GM10248 (cell line): ENCODE data around the gene SLC37A1.

Experiments used
- CTCF ChIA-PET: fragments of 300-600 bp; sonication (Branson Sonifier 250); formaldehyde crosslinking; extraction: SDS; loops from one replicate; lab custom pipeline; 2021; ENCODE audit warnings: antibody characterized with exemption; lab: Yijun Ruan, JAX
- POLR2A ChIA-PET: fragments of 350-650 bp; sonication (Branson Sonifier 250); formaldehyde crosslinking; extraction: SDS; loops from one replicate; lab custom pipeline; 2020; ENCODE audit warnings: antibody characterized with exemption; lab: Yijun Ruan, JAX
- DNase-seq: peaks from one replicate; pipeline ENCODE4 v3.0.0; 2012; ENCODE audit errors: extremely low spot score
- TF ChIP-seq, protein P1 (sequence below): IDR thresholded peaks from 2 replicates; pipeline ENCODE4 v1.5.1; 2012; ENCODE audit warnings: mild to moderate bottlenecking, low read depth; ENCODE audit errors: extremely low read depth, missing control alignments, control extremely low read depth

SLC37A1 gene

DNA sequence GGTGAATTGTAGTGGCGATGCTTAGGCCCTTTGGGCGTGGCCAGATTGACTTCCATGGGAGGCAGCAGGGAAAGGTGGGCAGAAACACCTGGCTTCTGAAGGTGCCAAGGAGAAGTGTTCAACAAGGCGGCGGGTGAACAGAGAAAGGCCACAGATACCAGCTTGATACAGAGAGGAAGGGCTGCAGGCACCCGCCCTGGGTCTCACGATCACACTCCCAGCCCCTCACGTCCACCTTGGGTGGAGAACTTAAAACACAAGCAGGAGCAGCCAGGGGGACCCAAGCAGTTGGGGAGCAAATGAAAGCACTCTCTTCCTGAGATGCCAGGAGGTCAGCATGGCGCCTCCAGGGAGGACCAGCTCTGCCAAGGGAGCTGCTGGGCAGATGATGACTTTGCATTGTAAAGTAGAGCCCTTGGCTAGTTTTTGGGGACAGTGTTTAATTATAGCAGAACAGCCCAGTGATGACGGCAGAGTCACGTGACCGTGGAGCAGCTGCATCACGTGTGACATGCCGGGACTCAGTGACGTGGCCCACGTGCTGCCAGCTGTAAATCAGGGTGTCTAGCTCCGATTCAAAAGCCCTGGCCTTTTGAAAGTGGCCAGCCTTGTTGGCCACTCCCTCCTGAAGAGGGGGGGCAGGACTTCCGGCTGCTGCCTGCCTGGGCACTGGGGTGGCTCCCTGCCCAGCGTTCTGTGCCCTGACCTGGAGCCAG lies 19.0 kb downstream of the SLC37A1 start:
- TF ChIP-seq, protein P1, sequence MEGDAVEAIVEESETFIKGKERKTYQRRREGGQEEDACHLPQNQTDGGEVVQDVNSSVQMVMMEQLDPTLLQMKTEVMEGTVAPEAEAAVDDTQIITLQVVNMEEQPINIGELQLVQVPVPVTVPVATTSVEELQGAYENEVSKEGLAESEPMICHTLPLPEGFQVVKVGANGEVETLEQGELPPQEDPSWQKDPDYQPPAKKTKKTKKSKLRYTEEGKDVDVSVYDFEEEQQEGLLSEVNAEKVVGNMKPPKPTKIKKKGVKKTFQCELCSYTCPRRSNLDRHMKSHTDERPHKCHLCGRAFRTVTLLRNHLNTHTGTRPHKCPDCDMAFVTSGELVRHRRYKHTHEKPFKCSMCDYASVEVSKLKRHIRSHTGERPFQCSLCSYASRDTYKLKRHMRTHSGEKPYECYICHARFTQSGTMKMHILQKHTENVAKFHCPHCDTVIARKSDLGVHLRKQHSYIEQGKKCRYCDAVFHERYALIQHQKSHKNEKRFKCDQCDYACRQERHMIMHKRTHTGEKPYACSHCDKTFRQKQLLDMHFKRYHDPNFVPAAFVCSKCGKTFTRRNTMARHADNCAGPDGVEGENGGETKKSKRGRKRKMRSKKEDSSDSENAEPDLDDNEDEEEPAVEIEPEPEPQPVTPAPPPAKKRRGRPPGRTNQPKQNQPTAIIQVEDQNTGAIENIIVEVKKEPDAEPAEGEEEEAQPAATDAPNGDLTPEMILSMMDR: no peak
- POLR2A ChIA-PET: no interaction called here
- CTCF ChIA-PET: interaction anchor here (0.6 to 2.1 kb wide), 3 partner anchors 9 to 66 kb away, joined by 3 to 6 read pairs (median 5); no protein-coding TSS in a partner anchor
- DNase-seq: no peak

DNA sequence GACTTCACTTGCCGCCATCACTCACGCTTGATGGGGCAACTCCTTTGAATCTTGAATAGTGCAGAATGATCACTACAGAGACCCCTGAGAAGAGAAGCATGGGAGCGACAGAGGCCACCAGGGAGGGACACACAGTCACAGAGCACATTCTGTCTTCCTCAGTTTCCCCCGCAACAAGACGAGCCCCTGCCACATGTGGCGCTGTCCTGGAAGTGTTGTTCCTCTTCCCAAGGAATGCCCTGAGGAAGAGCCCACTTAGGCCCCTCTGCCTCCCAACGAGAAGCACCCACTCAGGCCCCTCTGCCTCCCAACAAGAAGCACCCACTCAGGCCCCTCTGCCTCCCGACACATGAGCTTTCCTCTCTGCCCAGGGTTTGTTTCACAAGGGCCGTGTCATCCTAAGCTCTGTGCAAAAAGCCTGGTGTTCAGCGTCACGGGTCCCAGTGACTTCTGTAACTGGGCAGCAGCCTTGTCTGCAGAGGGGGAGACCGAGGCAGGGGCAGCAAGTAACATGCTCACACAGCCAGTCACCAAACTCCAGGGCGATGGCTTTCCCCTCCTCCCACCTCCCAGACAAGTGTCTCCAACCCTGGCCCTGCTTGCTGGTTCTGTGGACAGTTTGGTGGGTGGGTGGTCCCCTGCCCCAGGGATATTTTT lies 19.8 kb downstream of the SLC37A1 start:
- no peak for DNase-seq
- POLR2A ChIA-PET: no interaction called here
- TF ChIP-seq, protein P1: no peak
- CTCF ChIA-PET: interaction anchor here (0.8 to 2.1 kb wide), 2 partner anchors 10 to 66 kb away, joined by 5 to 6 read pairs; no protein-coding TSS in a partner anchor

DNA sequence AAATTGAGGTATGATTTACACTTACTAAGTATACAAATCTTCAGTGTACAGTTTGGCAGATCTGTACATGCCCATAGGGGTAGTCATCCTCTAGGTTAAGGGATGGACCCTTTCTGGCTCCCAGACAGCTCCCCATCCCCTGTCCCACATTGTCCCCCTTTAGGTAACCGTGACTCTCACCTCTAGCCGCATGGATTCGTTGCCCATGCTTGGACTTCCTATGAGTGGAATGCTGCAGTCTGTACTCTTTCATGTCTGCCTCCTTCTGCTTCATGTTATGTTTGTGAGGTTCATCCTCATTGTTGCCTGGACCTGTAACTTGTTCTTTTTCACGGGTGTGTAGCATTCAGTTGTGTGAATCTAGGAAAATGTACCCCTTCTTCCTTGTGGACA lies 20.3 kb downstream of the SLC37A1 start:
- ChIA-PET POLR2A (no interaction called here), CTCF (interaction anchor here (2.1 to 6.4 kb wide), 3 partner anchors 10 to 224 kb away, joined by 6 to 45 read pairs (median 25); no protein-coding TSS in a partner anchor)
- TF ChIP-seq, protein P1: no peak
- no peak for DNase-seq

DNA sequence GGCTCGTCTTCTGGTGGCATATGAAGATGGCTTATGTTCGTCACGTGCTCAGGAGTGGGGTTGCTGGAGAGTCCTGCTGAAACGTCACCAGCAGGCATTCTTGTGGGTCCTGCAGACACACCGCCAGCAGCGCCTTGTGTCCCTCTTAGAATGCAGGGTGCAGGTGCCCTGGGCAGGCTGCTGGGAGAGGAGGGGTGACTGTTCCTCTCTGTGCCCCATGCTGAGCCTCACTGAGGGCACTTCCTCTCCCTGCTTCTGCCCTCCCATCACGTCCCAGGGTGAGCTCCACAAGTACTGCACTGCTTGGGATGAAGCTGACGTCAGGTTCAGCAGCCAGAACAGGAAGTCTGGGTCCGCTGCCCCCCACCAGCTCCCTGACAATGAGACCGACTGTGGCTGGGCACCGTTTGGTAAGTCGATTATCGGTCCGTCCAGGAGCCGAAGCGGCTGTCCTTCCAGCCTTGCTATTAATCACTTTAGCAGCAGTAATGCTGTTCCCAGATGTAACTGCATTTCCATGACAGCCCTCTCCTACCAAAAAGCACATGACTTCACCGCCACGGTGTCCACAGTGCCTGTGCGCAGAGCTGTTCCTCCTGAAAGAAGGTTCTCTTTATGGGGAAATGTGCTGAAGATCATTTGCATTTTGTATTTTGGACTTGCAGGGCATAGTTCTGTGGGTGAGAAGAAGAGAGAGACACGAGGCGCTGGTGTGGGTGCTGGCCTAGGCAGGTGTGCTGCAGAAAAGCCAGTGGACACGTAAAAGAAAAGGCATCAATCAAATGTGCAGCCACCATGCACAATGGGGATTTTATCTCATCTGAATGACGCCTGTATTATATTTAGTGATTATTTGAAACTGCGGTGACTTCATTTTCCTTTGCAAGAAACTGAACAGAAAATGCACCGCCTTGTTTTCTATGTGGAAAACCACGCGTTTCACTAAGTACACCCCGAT lies 21.0 kb downstream of the SLC37A1 start:
- ChIA-PET POLR2A (no interaction called here), CTCF (interaction anchor here (1.1 to 6.4 kb wide), 6 partner anchors 10 to 389 kb away, joined by 3 to 45 read pairs (median 6); no protein-coding TSS in a partner anchor)
- TF ChIP-seq, protein P1: no peak
- DNase-seq: peak; percentile 69

DNA sequence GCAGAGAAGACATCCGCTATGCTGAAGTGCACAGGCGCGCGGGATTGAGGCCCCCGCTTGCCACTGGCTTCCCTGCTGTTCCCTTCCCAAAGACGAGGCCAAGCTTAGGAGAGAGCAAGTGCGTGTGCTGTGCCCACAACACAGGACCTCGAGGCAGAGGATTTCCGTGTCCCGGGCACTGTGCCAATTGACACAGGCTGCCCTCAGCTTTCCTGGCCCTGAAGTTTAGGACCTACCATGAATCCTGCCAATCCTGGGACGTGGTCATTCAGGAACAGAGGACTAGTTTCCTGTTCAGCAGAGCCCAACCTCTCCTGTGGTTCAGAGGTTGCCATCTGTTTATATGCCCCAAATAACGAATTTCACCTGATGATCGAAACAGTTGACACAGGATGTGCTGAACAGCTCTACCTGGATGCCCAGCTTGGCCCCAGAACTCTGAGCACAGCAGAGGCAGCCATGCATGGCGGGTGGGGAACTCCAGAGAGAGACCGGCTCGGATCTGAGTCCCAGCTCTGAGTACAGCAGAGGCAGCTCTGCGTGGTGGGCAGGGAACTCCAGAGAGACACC lies 22.0 kb downstream of the SLC37A1 start:
- ChIA-PET POLR2A (interaction anchor here (0.6 to 1.1 kb wide), 3 partner anchors 8 to 391 kb away, joined by 3 read pairs; no protein-coding TSS in a partner anchor), CTCF (interaction anchor here (0.8 to 6.4 kb wide), 17 partner anchors 9 to 390 kb away, joined by 3 to 45 read pairs (median 4); no protein-coding TSS in a partner anchor)
- peak; percentile 72 for DNase-seq
- TF ChIP-seq, protein P1: no peak
